Right forelimb (tissue), 1 donor: ENCODE measurements around the gene NOP9.

ENCODE experiments used
- DNase-seq: peaks from one replicate; pipeline ENCODE4 v3.0.0-alpha.2; 2018

NOP9 gene

DNA sequence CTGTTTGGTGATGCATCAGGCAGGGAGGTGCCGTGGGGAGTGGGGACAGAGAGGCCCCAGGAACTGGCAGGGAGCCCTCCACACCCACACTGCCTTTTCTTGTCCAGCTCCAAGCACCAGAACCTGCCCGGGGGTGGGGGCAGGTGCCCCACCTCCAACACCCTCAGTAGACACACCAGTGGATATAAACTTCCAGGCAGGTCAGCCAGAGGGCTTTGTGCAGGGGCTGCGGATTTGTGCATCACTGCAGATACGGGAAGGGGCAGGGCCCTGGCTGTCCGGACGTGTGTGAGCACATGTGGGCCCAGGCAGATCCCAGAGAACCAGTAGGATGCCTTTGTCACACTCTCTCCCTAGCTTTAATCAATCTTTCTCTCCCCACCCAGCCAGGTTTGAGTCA is 35.4 kb upstream of the NOP9 start:
- no peak for DNase-seq

DNA sequence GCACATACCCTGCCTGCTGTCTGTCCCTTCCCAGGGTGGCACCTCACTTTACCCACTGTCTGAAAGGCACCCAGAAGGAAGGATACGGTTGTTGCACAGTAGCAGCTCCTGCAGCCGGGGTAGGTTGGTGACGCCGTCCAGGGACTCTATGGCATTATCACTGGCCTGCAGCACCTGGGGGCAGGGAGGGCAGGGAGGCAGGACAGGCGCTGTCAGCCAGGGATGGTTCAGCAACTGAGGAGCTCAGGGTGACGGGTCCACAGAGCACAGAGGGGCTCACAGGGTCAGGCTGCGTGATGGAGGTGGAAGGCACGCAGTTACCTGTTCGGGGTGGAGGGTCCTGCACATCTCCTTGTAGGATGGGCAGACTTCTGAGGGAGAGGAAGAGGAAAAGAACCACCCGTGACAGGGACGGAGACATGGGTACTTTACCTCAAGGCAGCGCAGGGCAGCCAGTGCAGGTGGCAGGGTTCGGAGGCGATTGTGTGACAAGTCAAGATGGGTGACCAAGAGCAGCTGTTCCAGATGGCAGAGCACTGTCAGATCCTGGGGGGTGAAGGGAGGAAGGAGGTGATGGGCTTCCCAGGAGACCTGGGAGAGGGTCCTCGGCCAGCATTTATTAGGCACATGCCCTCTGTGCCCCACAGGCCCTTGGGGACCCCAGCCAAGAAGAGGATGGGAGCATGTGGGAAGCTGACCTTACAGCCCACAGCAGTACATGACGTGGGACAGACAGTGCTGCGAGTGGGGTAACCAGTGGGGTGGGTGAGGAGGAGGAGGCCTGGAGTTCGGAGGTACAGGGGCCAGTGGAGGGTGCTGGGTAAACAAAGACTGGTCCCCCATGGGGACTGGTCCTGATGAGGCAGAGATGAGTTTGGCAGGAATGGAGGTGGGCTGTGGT is 33.1 kb upstream of the NOP9 start:
- no peak for DNase-seq

DNA sequence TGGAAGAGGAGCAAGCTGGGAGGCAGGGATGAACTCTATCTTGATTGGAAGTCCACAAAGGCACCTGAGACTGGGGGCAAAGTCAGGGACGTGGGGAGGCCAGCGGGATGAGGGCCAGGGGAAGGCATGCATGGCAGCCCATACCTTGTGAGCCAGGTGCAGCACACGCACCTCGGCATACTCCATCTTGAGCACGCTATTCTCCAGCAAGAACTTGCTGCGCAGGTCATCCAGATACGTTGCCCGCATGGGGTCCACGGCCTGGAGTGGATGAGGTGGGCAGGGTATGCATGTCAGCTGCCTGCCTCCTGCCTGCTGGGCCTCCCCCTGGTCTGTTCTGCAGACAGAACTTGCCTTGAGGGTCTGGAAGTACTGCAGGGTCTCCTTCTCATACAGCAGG is 32.1 kb upstream of the NOP9 start:
- no peak for DNase-seq

DNA sequence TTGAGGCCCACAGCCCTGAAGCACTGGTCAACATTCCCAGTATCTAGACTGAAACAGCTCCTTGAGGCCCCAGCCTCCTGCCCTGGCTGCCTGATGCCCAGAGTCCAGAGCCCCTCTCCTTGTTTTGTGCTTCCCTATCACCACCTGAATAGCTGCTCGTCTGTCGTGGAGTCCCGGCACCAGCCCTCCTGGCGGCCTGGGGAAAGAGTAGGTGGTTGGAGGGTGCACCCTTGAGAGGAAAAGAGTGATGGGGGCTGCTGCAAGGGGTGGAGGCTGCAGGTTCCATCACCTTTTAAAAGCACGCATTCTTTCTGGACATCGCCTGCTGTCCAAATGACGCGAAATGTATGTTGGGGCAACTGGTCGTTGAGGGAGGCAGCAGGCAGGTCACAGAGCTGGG is 31.4 kb upstream of the NOP9 start:
- DNase-seq = no peak

DNA sequence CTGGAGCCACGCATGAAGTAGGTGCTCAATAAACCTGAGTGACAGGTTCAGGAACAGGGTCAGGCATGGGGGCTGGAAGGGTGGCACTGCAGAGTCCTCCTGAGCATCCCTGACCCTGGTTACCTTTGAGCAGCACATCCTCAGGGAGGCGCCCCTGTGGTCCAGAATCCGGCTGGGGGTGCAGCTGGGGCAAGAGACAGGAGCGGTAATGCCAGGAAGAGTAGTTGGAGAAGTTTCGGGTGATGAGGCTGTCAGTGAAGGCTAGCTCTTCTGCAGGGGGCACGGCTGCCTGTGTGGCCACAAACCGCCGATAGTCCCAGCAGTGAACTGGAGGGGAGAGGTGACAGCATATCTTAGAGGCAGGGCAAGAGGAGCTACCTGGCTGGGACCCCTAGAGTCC is 30.3 kb upstream of the NOP9 start:
- no peak for DNase-seq

DNA sequence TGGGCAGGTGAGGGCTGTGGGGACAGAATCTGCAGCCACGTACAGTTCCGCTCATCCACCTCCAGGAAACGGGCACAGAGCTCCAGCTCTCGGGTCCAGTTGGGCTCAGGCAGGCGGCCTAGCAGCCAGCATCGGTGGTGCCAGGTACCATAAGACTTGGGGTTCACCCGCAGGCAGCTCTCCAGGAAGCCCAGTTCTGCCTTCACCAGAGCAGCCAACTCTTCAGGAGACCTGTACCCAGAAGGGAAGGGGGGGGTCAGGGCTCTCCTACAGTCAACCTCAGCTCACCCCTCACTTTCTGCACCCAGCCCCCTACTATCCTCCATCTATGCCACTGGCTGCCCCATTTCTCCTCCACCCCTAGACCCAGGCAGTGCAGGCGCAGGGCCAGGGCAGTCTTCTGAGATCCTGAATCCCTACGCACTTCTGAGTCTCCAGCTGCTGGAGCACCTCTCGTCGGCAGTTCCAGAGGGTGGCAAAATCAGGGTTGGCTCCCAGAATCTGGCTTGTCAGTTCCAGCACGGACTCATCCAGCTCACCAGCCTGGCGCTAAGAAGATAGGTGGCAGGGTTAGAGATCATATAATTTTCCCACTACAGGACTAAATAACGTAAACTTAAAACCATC is 29.6 kb upstream of the NOP9 start:
- DNase-seq = no peak

DNA sequence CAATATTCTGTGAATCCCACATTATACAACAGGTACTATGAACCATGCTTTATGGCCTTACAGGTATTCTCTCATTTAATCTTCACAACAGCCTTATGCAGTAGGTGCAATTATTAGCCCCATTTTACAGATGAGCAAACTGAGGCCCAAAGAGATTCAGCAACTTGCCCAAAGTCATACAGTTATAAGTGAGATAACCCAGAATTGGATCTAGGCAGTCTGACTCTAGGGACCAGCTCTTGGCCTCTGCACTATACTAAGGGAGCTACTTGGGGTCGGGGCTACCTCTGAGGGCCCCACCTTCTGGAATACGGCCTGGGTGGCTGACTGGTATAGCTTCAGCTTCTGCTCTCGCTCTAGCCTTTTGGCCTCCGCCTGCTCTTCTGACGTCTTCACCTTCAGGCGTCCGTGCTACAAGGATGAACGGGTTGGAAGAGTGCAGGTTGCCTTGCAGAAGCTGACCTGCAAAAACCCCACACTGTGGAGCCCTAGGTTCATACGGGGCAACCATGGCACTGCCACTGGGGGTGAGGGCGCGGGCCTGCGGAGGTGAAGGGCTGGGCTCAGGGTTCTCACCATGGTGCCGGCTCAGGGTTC is 29.0 kb upstream of the NOP9 start:
- no peak for DNase-seq

DNA sequence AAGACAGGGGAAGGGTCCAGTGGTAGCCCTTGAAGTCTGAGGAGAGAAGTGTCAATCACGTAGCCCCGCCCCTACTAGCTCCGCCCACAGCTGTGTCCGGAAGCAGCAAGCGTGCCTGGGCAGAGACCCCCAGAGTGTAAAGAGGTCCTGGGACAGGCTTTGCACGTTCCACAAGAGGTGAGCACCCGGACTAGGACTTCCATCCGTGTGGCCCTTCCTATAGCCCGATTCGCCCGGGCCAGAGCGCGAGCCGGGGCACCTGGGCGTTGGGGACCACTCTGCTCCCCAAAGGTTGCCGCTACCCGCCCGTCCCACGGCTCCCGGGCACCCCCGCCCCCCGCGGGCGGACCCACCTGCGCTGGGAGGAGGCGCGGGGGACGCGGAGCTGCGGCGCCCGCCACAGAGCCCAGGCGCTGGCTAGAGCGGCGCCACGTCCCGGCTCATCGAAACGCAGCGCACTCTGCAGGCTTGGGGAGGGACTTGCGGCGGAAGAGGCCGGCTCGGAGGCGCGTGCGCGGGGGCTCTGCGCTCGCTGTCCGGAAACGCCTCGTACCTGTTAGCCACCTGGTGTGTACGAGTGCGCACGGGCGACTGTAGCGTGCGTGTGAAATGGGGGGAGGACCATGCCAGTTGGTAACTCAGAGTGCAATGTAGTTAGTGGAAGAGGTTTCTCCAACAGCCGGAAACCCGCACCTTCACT is 28.4 kb upstream of the NOP9 start, which contains the start of gene RABGGTA:
RABGGTA (minus strand) TSS at position 464 of the 700 bp plus-strand sequence. CDS start 482 bp downstream, outside the sequence.
- peak; percentile 90 for DNase-seq

DNA sequence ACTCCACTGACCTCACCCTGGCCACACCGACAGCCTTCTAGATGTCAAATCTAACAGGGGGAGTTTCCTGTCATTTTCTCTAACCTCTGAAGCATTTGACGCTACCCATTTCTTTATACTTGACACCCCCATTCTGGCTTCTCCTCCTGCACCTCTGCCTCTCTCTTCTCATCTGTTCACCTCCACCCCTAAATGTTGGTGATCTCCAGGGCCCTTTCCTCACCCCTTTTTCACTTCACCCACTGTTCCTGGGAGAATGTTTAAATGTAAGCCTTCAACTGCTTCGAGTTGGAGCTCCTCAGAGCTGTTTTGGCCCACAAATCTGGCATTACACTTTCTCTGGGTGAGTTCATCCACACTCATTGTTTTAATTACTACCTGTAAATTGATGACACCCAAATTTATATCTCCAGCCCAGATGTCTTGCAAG is 27.8 kb upstream of the NOP9 start:
- no peak for DNase-seq

DNA sequence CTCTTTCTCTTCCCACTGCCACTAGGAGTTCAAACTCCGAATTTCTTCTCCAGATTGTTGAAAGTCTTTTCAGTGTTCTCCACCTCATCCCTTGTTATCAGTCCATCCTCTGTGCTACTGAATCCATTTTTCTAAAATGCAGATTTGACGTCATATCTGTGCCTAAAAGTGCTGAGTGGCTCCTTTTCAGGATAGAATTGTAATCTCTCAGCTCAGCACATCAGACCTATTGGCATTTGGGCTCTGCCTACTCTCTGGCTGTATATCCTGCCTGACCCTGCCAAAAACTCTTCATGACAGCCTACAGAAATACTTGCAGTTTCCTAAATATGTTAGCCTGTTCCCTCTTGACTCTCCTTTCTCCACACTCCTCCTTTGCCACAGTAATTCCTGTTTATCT is 27.2 kb upstream of the NOP9 start:
- DNase-seq = no peak

DNA sequence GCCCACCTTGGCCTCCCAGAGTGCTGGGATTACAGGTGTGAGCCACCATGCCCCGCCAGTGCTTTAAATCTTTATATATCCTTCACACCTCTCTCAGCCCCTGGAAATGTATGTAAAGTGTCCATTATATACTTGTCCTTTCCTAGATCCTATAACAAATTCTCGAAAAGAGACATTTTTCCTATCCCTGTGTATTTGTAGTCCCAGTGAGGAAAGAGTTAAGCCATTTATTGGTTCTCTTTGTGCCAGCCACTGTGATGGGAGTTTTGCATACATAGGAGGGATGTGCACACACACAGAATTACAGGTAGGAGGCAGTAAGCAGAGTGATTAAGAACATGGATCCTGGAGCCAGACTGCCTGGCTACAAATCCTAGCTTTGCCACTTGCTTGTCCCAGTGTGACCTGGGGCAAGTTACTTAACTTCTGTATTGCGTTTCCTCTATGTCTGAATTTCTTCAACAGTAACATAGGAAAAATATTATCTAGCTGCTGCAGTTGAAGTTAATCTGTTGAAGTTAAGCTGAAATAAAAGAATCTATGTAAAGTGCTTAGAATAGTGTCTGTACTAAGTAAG is 26.1 kb upstream of the NOP9 start:
- DNase-seq = no peak

DNA sequence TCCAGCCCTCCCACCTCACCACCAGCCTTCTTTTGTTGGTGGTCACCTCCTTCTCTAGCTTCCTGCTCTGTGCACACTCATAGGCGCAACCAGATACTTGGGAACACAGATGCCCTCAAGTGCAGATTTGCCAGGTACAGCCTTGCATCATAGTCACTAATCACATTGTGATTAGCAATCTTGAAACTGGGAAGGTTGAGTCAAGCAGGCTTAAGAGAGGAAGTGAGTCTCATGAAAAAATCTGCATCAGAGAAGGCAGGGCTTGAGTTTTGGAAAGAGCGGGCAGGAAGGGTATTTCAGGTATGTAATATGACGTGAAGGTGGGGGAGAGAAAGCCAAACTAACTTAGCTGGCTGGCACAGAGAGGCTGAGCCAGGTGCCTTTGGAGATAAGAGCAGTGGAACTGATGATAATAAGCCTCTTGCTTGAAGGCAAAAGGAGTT is 25.5 kb upstream of the NOP9 start:
- DNase-seq = no peak

DNA sequence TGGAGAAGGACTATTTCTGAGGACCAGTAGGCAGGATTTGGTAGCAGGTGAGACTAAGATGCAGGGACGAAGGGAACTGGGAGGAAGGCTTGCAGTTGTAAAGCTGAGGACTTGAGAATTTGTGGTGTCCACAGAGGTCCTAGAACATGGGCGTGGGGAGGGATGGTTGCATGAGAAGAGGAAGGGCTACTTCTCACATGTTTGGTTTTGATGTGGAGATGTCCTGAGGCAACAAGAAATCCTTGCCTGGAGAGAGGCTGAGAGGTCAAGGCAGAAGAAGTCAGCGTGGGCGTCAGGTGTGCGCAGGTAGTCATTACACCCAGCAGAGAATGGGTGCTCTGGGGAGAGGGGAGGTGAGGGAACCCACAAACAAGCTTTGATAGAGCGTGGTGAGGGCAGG is 22.6 kb upstream of the NOP9 start:
- no peak for DNase-seq

DNA sequence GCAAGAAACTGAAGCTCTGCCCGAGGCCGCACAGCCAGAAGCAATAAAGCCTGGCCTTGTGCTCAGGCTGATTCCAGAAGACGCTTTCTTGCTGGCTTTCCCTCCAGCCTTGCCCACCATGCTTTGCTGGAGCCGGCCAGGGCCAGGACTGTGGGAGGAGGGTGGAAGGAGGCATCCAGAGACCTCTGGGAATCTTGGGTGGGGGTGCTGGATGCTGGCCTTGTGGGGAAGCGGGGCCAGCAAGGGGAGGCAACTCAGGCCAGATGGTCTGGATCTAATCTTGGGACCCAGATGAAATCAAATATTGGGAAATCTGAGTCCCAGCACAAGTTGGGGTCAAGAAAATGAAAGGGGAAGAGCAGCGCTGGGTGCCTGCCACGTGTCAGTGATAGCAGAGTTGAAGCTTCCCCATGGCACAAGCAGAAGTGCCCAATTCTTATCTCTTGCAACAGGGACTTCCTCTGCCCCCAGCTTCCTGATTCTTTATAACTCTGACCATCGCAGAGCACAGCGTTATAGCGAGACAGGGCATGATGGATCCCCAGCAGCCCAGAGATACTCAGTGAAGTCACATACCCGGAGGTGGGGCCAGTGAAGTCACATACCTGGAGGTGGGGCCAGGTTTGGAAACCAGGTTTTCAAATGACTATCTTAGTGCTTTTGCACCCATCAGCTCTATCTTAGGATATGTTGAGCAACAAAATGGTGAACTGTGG is 21.9 kb upstream of the NOP9 start:
- no peak for DNase-seq

DNA sequence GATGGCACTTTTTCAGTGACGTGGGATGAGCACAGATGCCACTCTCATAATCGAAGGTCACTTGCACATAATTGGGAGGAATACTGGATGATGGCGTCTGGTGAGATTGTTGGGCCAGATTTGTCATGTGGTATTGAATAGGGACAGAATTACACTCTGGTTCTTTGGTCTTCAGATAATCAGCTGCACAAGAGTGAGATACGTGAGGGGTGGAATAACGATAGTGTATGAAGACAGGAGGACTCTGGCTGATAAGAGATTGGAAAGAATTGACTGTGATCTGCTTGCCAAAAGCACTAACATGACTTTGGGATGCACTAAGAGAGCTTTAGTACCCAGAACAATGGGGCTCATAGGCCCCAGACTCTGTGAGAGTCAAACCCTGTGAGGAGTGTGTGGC is 21.2 kb upstream of the NOP9 start:
- no peak for DNase-seq

DNA sequence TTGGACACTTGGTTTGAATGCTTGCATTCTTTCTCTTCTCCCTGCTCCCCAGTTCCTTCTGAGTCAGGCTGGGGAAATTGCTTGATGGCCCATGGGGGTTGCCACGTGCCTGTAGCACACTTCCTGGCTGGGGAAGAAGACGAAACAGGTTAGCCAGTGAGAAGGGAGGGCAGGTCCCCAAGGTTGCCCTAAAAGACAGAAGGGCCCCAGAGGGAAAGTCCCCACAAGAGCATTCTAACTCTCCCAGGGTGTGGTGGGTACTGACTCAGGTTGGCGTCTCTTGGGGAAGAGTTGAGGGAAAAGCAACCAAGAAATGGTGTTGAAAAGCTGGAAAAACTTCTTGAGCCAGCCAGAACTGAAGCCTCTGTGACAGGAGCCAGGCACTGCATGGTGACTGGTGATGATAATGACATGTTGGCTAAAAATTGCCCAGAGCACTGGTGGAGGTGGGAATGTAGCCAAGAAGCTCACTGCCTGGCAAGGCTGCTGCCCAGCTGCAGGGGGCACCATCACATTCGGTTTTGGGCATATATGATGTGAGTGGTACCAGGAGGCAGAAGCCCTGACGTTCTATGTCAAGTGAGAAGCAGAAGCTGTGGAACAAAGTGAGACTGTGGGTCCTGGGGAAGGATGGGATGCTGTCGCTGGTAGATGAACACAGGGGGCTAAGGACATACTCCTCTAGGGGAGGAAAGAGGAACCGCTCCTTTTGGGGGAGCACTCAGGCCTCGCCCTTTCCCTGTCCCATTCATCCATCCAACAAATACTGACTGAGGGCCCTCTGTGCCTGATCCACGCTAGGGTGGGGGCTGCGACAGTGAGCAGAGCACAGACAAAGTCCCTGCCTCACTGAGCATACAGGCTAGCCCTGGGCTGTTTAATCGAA is 20.1 kb upstream of the NOP9 start:
- no peak for DNase-seq

DNA sequence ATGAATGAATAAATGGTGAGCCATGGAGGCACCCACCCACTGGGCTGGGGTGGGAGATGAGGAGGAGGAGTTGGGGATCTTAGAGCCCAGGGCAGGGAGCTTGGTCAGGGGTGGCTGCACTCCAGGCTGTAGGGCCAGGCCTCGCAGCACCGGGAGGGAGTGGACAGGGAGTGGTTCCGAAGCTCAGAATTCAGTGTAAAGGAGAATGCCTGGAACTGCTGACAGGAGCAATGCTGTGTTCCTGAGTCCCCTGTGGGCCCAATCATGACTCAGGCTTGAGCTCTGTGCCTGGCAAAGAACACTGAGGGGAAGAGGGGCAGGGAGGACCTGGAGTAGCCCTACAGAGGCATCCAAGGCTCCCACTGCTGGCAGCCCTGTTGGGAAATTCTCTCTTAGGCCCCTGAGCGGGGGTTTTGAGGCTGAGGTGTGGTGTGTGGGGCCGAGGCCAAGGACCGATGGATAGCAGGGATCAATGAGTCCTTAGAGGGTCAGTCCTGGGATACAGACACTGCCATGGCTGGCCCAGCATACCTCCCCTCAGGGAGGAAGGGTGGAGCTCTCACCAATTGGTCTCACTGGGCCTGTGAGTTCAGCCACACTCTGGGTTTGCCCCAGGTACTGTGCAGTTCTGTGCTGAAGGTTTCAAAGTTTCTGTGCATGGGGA is 18.7 kb upstream of the NOP9 start:
- DNase-seq = no peak

DNA sequence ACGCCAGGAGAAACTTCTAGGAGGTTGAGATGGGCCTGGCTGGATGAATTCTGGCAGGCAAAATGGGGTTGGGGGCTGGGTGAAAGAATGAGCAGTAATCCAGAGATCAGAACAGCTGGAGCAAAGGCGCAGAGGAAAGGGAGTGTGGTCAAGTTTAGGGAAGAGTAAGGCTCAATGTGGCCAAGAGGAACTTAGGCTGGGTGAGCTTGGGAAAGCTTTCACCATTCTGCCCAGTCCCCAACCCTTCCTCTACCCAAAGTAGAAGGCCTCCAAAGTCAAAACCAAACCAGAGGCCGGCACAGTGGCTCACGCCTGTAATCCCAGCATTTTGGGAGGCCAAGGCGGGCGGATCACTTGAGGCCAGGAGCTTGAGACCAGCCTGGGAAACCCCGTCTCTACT is 18.0 kb upstream of the NOP9 start:
- no peak for DNase-seq

DNA sequence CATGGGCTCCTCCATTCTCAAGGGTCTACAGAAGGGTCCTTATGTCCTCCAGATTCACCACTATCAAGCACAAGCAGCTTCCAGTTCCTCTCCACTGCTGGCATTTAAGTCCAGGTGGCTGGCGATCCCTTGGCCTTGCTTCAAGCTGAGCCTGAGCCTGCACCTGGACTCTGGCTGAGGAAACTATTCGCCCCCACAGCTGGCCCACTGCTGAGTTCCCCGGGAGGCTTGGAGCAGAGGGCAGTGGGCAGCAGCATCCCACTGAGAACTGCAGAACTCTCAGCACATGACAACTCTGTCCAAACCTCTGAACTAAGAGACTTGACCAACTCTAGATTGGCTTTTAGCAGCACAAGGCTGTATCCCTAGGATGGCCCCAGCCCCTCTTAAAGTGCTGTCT is 16.9 kb upstream of the NOP9 start:
- DNase-seq = no peak

DNA sequence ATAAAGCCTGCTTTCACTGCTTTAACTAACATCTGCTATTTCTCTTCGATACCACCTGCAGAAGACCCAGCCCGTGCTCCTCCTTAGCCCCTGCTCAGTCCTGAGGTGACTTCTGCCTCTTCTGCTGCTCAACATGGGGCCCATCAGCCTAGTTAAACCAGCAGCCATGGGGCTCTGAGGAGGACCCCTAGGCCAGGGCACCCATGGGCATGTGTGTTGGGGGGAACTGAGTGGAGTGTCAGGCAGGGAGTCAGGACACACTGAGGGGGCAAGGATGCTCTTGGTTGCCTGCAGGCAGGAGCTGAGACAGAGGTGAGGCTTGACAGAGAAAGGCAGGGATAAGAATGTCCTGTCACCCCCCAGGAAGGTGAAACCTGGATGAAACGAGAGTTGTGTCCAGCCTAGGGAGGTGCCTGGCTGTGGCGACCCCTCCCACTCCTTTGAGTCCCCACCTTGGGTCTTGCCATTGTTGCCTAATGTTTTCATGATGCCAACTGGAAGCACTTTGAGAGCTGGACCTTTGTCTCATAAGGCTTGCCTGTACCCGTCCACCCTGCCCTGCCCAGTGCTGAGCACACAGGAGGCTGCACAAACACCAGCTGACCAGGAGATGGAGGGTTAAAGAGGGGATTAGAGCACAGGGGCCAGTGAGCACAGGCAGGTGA is 15.7 kb upstream of the NOP9 start:
- DNase-seq = no peak
